AG04450 (cell line): ENCODE measurements around the gene CPSF7. TPM values are rescaled to one million over a fixed set of nuclear protein-coding genes. Genes with fewer than 3 reads are reported as not detected.

Experiments used
- CTCF ChIA-PET: fragments of 300-600, 350-600 bp; formaldehyde crosslinking; extraction: SDS; loops from one replicate; lab custom pipeline; 2022; ENCODE audit warnings: antibody characterized with exemption, inconsistent platforms; lab: Charles Lee
- POLR2A ChIA-PET: fragments of 350-600 bp; formaldehyde crosslinking; extraction: SDS; loops from one replicate; lab custom pipeline; 2021; ENCODE audit warnings: antibody characterized with exemption, inconsistent platforms; lab: Yijun Ruan, JAX
- DNase-seq: peaks from one replicate; pipeline ENCODE4 v3.0.0-alpha.2; 2011; ENCODE audit warnings: low read depth, low spot score
- H3K27ac ChIP-seq: one replicate; pipeline ENCODE4 v1.5.1; 2012; ENCODE audit warnings: low read depth, low read length, control low read depth
- H3K27me3 ChIP-seq: one replicate; pipeline ENCODE4 v1.6.0; 2012; ENCODE audit warnings: low read length; ENCODE audit not compliant: control insufficient read depth, insufficient read depth
- H3K4me3 ChIP-seq: 2 replicates; pipeline ENCODE4 v1.5.1; 2011; ENCODE audit warnings: mild to moderate bottlenecking, low read depth, low read length, control low read depth
- H3K9me3 ChIP-seq: 2 replicates; pipeline ENCODE4 v1.5.1; 2012; ENCODE audit warnings: low read length; ENCODE audit not compliant: control insufficient read depth, insufficient read depth
- CTCF ChIP-seq: IDR thresholded peaks from 2 replicates; pipeline ENCODE4 v1.5.1; 2011; ENCODE audit warnings: low read depth, low read length, control low read depth, inconsistent platforms
- polyA plus RNA-seq: library from polyadenylated mRNA; depleted of rRNA; stranded (reverse); fragments of >200 nt; gene quantifications from 2 replicates; pipeline ENCODE4 v1.2.3, GENCODE V29; 2011

CPSF7 gene
- polyA plus RNA-seq, 1 experiment: 37.3 TPM

DNA sequence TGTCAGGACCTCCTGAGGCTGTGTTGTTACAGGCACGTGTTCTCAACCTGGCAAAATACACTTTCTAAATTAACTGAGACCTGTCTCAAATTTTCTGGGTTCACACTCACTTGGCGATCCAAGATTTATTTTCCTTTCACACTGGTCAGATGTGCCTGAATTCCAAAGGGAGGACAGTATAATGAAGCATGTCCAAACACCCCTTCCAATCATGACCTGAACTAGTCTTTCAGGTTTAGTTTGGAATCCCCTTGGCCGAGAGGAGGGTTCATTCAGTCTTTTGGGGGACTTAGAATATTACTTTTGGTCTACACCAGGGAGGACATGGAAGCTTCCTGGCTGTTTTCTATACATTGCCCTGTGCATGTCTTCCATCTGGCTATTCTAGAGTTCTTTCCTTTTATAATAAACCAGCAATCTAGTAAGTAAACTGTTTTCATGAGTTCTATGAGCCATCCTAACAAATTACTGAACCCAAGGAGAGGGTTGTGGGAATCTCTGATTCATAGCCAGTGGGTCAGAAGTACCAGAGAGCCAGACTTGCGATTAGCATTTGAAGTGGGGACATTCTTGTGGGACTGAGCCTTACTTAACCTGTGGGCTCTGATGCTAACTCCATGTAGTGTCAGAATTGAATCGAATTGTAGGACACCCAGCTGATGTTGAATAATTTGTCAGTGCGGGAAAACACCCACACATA, 52.2 kb downstream of the CPSF7 start:
- H3K27me3 ChIP-seq: no peaks in the 10 kb centered on the region
- no peak overlapping the region for H3K4me3 ChIP-seq
- DNase-seq: no peak
- CTCF ChIA-PET: no interaction called here
- H3K9me3 ChIP-seq: peaks cover 12% of the 10 kb centered on the region
- H3K27ac ChIP-seq: peak overlapping the region; percentile 87
- POLR2A ChIA-PET: interaction anchor here (1.5 kb wide), 1 partner anchor 16 kb away, joined by 23 read pairs; the partner anchor contains the start of genes CYB561A3 and TMEM138
- no peak for TF ChIP-seq CTCF

DNA sequence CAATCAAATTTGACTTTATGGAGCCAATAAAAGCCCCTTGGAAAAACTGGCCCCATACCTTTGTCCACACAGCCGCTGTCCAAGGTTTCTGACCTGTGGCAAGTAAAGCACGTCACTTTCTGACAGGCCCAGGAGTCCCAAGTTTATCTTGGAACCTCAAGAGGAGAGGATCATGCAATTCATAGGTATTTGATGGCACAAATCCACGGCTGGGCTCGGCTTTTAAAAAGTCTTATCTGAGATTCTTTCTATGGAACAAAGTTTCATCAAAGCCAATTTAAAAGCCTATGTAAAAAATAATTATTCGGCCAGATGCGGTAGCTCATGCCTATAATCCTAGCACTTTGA, 54.0 kb downstream of the CPSF7 start:
- H3K9me3 ChIP-seq: peaks cover 15% of the 10 kb centered on the region
- ChIA-PET CTCF (interaction anchor here (2.5 to 3.3 kb wide), 2 partner anchors 9 to 40 kb away, joined by 15 to 21 read pairs; no protein-coding TSS in a partner anchor), POLR2A (interaction anchor here (0.7 kb wide), 1 partner anchor 9 kb away, joined by 9 read pairs; no protein-coding TSS in a partner anchor)
- no peak overlapping the region for H3K27ac ChIP-seq
- DNase-seq: no peak
- no peak overlapping the region for H3K4me3 ChIP-seq
- no peaks in the 10 kb centered on the region for H3K27me3 ChIP-seq
- no peak for TF ChIP-seq CTCF

GRCh38 chr11:61372659-61373420, 56.9 kb downstream of the CPSF7 start:
- CTCF ChIA-PET: interaction anchor here (0.7 kb wide), 1 partner anchor 37 kb away, joined by 3 read pairs; no protein-coding TSS in a partner anchor

DNA sequence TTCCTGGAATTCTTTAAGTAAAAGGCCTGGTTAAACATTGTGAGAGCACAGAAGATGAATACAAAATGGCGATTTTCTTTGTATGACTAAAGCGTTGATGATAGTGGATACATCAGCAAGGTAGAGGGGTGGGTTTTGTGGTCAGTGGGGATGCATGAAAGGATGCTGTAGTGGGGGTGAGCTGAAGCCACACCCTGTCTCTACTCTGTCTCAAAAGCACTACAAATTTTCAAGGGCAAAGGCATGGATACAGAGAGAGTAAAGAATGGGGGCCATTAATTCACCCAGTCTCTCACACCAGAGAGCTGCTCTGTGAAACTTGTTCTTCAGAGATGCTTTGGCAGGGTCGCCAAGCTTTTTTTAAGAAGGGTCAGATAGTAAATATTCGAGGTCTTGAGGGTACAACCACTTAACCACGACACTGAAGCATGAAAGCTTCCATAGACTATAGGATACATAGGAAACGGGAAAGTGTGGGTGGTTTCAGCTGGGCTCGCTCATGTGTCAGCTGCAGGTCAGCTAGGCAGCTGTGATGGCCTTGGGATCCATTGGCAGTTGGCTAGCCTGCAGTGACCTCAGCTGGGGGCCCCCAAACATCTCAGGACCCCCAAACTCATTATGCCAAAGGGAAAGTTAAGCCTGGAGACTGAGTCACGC, 59.3 kb downstream of the CPSF7 start:
- CTCF ChIA-PET: interaction anchor here (1.2 to 3.1 kb wide), 3 partner anchors 15 to 34 kb away, joined by 5 to 15 read pairs (median 7); no protein-coding TSS in a partner anchor
- Histone ChIP-seq H3K4me3 (no peak overlapping the region), H3K9me3 (peaks cover 15% of the 10 kb centered on the region), H3K27ac (peak overlapping the region; percentile 84), H3K27me3 (no peaks in the 10 kb centered on the region)
- POLR2A ChIA-PET: interaction anchor here (1.8 kb wide), 1 partner anchor 8 kb away, joined by 25 read pairs; no protein-coding TSS in a partner anchor
- no peak for DNase-seq
- TF ChIP-seq CTCF: no peak

More at GRCh38 chr11:61372659-61373420, 56.9 kb downstream of the CPSF7 start:
- POLR2A ChIA-PET: no interaction called here
- Histone ChIP-seq H3K4me3 (no peak overlapping the region), H3K27me3 (no peaks in the 10 kb centered on the region), H3K27ac (no peak overlapping the region), H3K9me3 (peaks cover 15% of the 10 kb centered on the region)
- TF ChIP-seq CTCF: no peak
- DNase-seq: no peak
